Endothelial cell (in vitro differentiated cells): ENCODE measurements around the gene MRPL4. TPM values are rescaled to one million over a fixed set of nuclear protein-coding genes. Genes with fewer than 3 reads are reported as not detected.

Source experiments
- DNase-seq: peaks from one replicate; pipeline ENCODE4 v3.0.0; 2021; ENCODE audit warnings: low spot score
- H3K27ac Mint-ChIP-seq: one replicate; pipeline ENCODE4 v1.8.0; 2021; ENCODE audit warnings: mixed read lengths, inconsistent platforms; ENCODE audit not compliant: unreplicated experiment
- H3K27me3 Mint-ChIP-seq: one replicate; pipeline ENCODE4 v1.8.0; 2021; ENCODE audit warnings: mild to moderate bottlenecking, moderate library complexity, mixed read lengths, inconsistent platforms; ENCODE audit not compliant: unreplicated experiment
- H3K36me3 Mint-ChIP-seq: one replicate; pipeline ENCODE4 v1.8.0; 2021; ENCODE audit warnings: mild to moderate bottlenecking, low read depth, mixed read lengths, inconsistent platforms; ENCODE audit not compliant: unreplicated experiment
- H3K4me1 Mint-ChIP-seq: one replicate; pipeline ENCODE4 v1.8.0; 2021; ENCODE audit warnings: mild to moderate bottlenecking, mixed read lengths, inconsistent platforms; ENCODE audit not compliant: unreplicated experiment
- H3K4me3 Mint-ChIP-seq: one replicate; pipeline ENCODE4 v1.8.0; 2021; ENCODE audit warnings: mild to moderate bottlenecking, mixed read lengths, inconsistent platforms; ENCODE audit not compliant: unreplicated experiment
- H3K9me3 Mint-ChIP-seq: one replicate; pipeline ENCODE4 v1.8.0; 2021; ENCODE audit warnings: mixed read lengths, inconsistent platforms; ENCODE audit not compliant: unreplicated experiment
- CTCF ChIP-seq: fragments of 200-600 bp; sonication (generic); IDR thresholded peaks from one replicate; pipeline ENCODE4 v1.5.0; 2021; ENCODE audit warnings: antibody characterized with exemption; ENCODE audit not compliant: unreplicated experiment
- total RNA-seq: library from RNA; stranded (reverse); fragmentation: NEBNext Ultra II Directional; extraction: Animal tissue kit (Norgen Biotek cat#: 25700); gene quantifications from one replicate; pipeline ENCODE4 v1.2.1, GENCODE V29; 2021; ENCODE audit not compliant: unreplicated experiment

Gene MRPL4
- total RNA-seq, 1 donor from 2014 or later = 51.3 TPM

GRCh38 chr19:10255358-10255757 lies 3.3 kb downstream of the MRPL4 start:
- TF ChIP-seq CTCF = no peak
- Mint-ChIP-seq H3K9me3 (no peaks in the 10 kb centered on the region), H3K4me3 (peak overlapping the region; percentile 76), H3K4me1 (peaks cover 10% of the 10 kb centered on the region), H3K27me3 (peaks cover 12% of the 10 kb centered on the region), H3K36me3 (peaks cover 32% of the 10 kb centered on the region), H3K27ac (peak overlapping the region; percentile 62)
- DNase-seq = no peak

DNA sequence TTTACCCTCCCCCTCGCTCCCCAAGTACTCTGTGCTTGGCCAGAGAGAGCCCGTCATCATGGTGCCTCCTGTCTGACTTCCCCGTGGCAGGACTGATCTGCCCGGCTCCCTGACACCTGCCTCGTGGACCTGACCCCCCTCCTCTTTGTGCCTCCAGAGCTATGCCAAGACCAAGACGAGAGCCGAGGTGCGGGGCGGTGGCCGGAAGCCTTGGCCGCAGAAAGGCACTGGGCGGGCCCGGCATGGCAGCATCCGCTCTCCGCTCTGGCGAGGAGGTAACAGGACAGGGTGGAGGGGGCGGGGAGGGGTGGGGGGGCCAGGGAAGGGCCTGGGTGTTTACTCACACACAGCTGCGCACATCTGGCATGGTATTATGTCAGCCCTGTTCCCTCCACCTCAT lies 4.5 kb downstream of the MRPL4 start:
- H3K4me1 Mint-ChIP-seq = peaks cover 7% of the 10 kb centered on the region
- no peak overlapping the region for H3K27ac Mint-ChIP-seq
- no peaks in the 10 kb centered on the region for H3K9me3 Mint-ChIP-seq
- no peak overlapping the region for H3K4me3 Mint-ChIP-seq
- TF ChIP-seq CTCF = no peak
- peaks cover 33% of the 10 kb centered on the region for H3K36me3 Mint-ChIP-seq
- peaks cover 12% of the 10 kb centered on the region for H3K27me3 Mint-ChIP-seq
- no peak for DNase-seq

- Mint-ChIP-seq H3K4me1 (peaks cover 4% of the 10 kb centered on the region), H3K27ac (peak overlapping the region; percentile 34), H3K36me3 (peaks cover 35% of the 10 kb centered on the region), H3K9me3 (no peaks in the 10 kb centered on the region), H3K27me3 (peaks cover 12% of the 10 kb centered on the region), H3K4me3 (peak overlapping the region; percentile 77)
- no peak for TF ChIP-seq CTCF
- DNase-seq = no peak
Measured at GRCh38 chr19:10256970-10257615, 5.1 kb downstream of the MRPL4 start.

DNA sequence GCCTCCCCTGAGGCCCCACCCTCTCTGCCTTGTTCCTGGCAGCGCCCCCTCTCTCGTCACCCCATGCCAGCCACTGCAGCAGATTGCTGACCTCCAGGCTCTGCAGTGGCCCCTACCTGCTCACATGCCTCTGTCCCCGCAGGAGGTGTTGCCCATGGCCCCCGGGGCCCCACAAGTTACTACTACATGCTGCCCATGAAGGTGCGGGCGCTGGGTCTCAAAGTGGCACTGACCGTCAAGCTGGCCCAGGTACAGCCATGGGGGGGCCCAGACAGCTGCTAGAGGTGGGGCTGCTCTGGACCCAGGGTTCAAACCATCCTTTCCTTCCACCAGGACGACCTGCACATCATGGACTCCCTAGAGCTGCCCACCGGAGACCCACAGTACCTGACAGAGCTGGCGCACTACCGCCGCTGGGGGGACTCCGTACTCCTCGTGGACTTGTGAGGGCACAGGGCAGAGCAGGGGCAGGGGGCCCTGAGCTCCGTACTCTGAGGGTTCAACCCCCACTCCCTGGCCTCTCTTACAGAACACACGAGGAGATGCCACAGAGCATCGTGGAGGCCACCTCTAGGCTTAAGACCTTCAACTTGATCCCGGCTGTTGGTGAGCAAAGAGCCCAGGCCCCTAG lies 6.2 kb downstream of the MRPL4 start:
- DNase-seq = no peak
- H3K36me3 Mint-ChIP-seq = peaks cover 35% of the 10 kb centered on the region
- peaks cover 12% of the 10 kb centered on the region for H3K27me3 Mint-ChIP-seq
- H3K4me3 Mint-ChIP-seq = peak overlapping the region; percentile 31
- H3K4me1 Mint-ChIP-seq = no peaks in the 10 kb centered on the region
- no peak for TF ChIP-seq CTCF
- H3K27ac Mint-ChIP-seq = no peak overlapping the region
- H3K9me3 Mint-ChIP-seq = no peaks in the 10 kb centered on the region

DNA sequence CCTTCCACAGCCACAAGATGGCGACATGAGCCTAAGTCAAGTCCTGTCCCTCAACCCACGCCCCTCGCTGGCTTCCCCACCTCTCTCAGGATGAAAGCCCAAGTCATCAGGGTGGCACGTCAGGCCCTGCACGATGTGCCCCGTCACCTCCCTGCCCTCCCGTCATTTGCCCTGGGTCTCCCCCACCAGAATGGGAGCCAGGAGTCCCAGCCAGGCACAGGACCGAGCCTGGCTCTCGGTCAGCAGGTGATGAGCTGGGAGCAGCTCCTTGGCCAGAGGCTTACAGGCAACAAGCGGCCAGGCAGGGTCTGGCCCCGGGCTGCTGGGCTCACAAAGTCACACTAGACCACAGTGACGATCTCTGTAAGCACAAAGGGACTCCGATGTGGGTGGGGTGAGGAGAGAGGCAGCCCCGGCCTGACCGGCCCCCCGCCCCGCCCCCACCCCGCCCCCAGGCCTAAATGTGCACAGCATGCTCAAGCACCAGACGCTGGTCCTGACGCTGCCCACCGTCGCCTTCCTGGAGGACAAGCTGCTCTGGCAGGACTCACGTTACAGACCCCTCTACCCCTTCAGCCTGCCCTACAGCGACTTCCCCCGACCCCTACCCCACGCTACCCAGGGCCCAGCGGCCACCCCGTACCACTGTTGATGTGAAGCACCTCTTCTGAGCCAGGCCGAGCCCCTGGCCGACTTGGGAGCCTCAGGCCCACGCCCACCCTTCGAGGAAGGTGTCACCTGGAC lies 7.3 kb downstream of the MRPL4 start:
- TF ChIP-seq CTCF = peak; percentile 82
- no peak overlapping the region for H3K27ac Mint-ChIP-seq
- no peaks in the 10 kb centered on the region for H3K4me1 Mint-ChIP-seq
- H3K4me3 Mint-ChIP-seq = no peak overlapping the region
- H3K9me3 Mint-ChIP-seq = no peaks in the 10 kb centered on the region
- H3K27me3 Mint-ChIP-seq = peaks cover 9% of the 10 kb centered on the region
- DNase-seq = peak; percentile 93
- H3K36me3 Mint-ChIP-seq = peaks cover 27% of the 10 kb centered on the region
